Ishikawa (cell line): ENCODE data around the gene CES4A.

Experiments
- CEBPB ChIP-seq: IDR thresholded peaks from 2 replicates; pipeline ENCODE4 v1.6.1; 2012
- CREB1 ChIP-seq: IDR thresholded peaks from 2 replicates; pipeline ENCODE4 v1.6.1; 2012; ENCODE audit warnings: low read depth
- EGR1 ChIP-seq: IDR thresholded peaks from 2 replicates; pipeline ENCODE4 v1.6.1; 2012
- EP300 ChIP-seq: IDR thresholded peaks from 2 replicates; pipeline ENCODE4 v1.6.1; 2012; ENCODE audit warnings: borderline replicate concordance
- FOXM1 ChIP-seq: IDR thresholded peaks from 2 replicates; pipeline ENCODE4 v1.6.1; 2012; ENCODE audit warnings: low read depth, borderline replicate concordance
- MAX ChIP-seq: IDR thresholded peaks from 2 replicates; pipeline ENCODE4 v1.6.1; 2012
- NFIC ChIP-seq: IDR thresholded peaks from 2 replicates; pipeline ENCODE4 v1.6.1; 2012
- RAD21 ChIP-seq: IDR thresholded peaks from 2 replicates; pipeline ENCODE4 v1.6.1; 2012; ENCODE audit warnings: low read depth
- TAF1 ChIP-seq: IDR thresholded peaks from 2 replicates; pipeline ENCODE4 v1.6.1; 2012; ENCODE audit warnings: low read depth, mild to moderate bottlenecking
- TCF12 ChIP-seq: IDR thresholded peaks from 2 replicates; pipeline ENCODE4 v1.6.1; 2012; ENCODE audit warnings: low read depth
- TEAD4 ChIP-seq: IDR thresholded peaks from 2 replicates; pipeline ENCODE4 v1.6.1; 2012
- USF1 ChIP-seq: IDR thresholded peaks from 2 replicates; pipeline ENCODE4 v1.6.1; 2012
- YY1 ChIP-seq: IDR thresholded peaks from 2 replicates; pipeline ENCODE4 v1.6.1; 2012; ENCODE audit warnings: low read depth
- ZBTB7A ChIP-seq: IDR thresholded peaks from 2 replicates; pipeline ENCODE4 v1.6.1; 2012; ENCODE audit warnings: low read depth
- TF ChIP-seq, protein P1 (sequence below): IDR thresholded peaks from 2 replicates; pipeline ENCODE4 v1.6.1; 2012; ENCODE audit warnings: low read depth, mild to moderate bottlenecking

The CES4A gene

GRCh38 chr16:66947302-66948065 lies 40.9 kb upstream of the CES4A start:
- TF ChIP-seq TAF1 (no peak), RAD21 (peak; percentile 84)

DNA sequence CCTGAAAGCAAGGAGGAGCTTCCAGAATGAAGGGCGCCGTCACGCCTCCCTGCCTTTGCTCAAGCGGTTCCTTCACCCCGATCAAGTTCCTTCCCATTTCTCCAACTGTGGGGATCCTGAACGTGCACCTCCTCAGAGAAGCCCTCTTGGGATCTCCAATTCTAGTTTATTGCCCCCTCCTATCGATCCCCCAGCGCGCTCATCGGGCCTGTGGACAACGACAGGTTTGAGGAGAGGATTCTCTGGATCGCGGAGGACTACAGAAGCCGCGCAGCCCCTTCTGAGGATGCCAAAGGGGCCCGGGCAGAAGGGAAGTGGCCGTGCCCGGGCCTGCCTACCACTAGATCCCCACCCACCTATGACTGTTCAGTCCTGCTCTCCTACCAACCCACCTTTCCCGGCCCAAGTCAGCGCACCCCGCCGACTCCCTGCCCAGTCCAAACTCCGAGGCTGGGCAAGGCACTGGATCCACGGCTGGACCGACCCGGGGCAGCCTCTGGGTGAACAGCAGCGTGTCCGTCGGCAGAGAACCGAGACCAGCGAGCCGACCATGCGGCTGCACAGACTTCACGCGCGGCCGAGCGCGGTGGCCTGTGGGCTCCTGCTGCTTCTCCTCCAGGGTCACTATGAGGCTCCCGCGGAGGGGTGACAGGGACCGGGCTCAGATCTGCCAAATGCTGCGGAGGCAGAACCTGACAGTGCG lies 40.1 kb upstream of the CES4A start:
- TF ChIP-seq RAD21: no peak
- no peak for TF ChIP-seq NFIC
- no peak for TF ChIP-seq TAF1
- TF ChIP-seq YY1: no peak
- TF ChIP-seq FOXM1: no peak
- no peak for TF ChIP-seq TEAD4
- TF ChIP-seq, protein P1, sequence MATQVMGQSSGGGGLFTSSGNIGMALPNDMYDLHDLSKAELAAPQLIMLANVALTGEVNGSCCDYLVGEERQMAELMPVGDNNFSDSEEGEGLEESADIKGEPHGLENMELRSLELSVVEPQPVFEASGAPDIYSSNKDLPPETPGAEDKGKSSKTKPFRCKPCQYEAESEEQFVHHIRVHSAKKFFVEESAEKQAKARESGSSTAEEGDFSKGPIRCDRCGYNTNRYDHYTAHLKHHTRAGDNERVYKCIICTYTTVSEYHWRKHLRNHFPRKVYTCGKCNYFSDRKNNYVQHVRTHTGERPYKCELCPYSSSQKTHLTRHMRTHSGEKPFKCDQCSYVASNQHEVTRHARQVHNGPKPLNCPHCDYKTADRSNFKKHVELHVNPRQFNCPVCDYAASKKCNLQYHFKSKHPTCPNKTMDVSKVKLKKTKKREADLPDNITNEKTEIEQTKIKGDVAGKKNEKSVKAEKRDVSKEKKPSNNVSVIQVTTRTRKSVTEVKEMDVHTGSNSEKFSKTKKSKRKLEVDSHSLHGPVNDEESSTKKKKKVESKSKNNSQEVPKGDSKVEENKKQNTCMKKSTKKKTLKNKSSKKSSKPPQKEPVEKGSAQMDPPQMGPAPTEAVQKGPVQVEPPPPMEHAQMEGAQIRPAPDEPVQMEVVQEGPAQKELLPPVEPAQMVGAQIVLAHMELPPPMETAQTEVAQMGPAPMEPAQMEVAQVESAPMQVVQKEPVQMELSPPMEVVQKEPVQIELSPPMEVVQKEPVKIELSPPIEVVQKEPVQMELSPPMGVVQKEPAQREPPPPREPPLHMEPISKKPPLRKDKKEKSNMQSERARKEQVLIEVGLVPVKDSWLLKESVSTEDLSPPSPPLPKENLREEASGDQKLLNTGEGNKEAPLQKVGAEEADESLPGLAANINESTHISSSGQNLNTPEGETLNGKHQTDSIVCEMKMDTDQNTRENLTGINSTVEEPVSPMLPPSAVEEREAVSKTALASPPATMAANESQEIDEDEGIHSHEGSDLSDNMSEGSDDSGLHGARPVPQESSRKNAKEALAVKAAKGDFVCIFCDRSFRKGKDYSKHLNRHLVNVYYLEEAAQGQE: no peak
- no peak for TF ChIP-seq EGR1
- TF ChIP-seq MAX: no peak

GRCh38 chr16:66948837-66949225 lies 39.6 kb upstream of the CES4A start:
- TF ChIP-seq RAD21 (no peak), TCF12 (no peak)

DNA sequence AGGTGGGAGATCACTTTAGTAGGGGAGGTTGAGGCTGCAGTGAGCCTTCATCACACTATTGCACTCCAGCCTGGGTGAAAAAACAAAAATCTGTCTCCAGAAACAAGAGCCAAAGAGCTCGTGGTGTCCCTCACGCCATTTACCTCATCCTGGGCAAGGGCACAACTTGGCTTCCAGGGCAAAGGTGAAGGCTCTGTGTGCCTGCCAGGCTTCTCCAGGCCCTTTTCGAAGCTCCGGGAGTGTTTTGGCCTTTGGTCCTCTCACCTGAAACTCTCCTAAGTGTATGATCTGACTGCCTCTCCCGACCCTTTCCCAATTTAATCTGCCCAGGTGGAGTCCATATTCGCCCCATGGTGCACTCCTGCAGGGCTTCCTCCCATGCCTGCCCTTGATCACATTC lies 38.9 kb upstream of the CES4A start:
- TF ChIP-seq CEBPB (no peak), EGR1 (no peak), MAX (no peak), FOXM1 (no peak), ZBTB7A (no peak), NFIC (no peak), CREB1 (no peak), TEAD4 (no peak), USF1 (no peak), YY1 (no peak), TCF12 (no peak), EP300 (no peak), TAF1 (no peak)
- TF ChIP-seq, protein P1: no peak

GRCh38 chr16:66950437-66950836 lies 38.0 kb upstream of the CES4A start:
- TF ChIP-seq CEBPB (no peak), EGR1 (no peak)

DNA sequence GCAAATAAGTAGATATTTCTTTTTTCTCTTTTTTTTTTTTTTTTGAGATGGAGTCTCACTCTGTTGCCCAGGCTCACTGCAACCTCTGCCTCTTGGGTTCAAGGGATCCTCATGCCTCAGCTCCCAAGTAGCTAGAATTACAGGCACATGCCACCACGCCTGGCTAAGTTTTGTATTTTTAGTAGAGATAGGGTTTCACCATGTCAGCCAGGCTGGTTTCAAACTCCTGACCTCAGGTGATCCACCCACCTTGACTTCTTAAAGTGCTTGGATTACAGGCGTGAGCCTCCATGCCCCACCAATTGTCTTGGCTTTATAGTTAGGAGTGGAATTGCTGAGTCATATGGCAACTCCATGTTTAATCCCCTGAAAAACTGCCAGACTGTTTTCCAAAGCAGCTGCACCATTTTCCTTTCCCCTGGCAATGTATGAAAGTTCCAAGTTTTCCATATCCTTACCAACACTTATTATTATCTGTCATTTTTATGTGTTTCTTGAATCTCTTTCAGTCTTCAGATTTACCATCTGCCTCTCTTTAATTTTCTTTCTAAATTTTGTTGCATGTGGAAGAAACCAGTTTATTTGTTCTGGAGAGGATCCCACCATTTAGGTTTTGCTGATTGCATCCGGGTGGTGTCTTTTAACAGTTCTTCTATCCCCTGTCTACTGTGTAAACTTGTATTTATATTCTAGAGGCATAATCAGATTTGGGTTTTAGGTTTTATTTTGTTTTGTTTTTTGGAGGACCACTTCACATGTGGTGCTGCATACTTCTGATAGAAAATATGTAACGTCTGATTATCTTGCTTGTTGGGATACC lies 37.2 kb upstream of the CES4A start:
- TF ChIP-seq MAX (no peak), USF1 (no peak), RAD21 (no peak), YY1 (no peak), EGR1 (no peak), CREB1 (no peak), ZBTB7A (no peak), TEAD4 (no peak), CEBPB (no peak), NFIC (no peak), TAF1 (no peak)
- TF ChIP-seq, protein P1: no peak
